ENCODE measurements around the gene COX4I1.

The COX4I1 gene

GRCh38 chr16:85768199-85768598, 31.3 kb upstream of the COX4I1 start:
- DNase-seq, result no peak

GRCh38 chr16:85770741-85771140, 28.8 kb upstream of the COX4I1 start:
- no peak for DNase-seq

- DNase-seq, result no peak
These were observed 26.5 kb upstream of the COX4I1 start for GRCh38 chr16:85773044-85773443.

- DNase-seq, result no peak
These were observed 25.4 kb upstream of the COX4I1 start for GRCh38 chr16:85774136-85774535.

GRCh38 chr16:85774811-85775210, 24.7 kb upstream of the COX4I1 start:
- no peak for DNase-seq

GRCh38 chr16:85777583-85778310, 21.7 kb upstream of the COX4I1 start:
- DNase-seq, result no peak

GRCh38 chr16:85778873-85779272, 20.6 kb upstream of the COX4I1 start:
- no peak for DNase-seq

GRCh38 chr16:85780281-85780680, 19.2 kb upstream of the COX4I1 start:
- DNase-seq, result no peak

GRCh38 chr16:85781156-85781555, 18.3 kb upstream of the COX4I1 start:
- no peak for DNase-seq

- DNase-seq, result peak; percentile 3 to 32
These were observed 17.7 kb upstream of the COX4I1 start for GRCh38 chr16:85781695-85782370.

GRCh38 chr16:85782451-85782850, 17.0 kb upstream of the COX4I1 start:
- no peak for DNase-seq

GRCh38 chr16:85783441-85783840, 16.1 kb upstream of the COX4I1 start:
- no peak for DNase-seq

- no peak for DNase-seq
These were observed 14.7 kb upstream of the COX4I1 start for GRCh38 chr16:85784813-85785212.

GRCh38 chr16:85785927-85786326, 13.6 kb upstream of the COX4I1 start:
- DNase-seq, result no peak

- no peak for DNase-seq
These were observed 10.7 kb upstream of the COX4I1 start for GRCh38 chr16:85788819-85789218.

- no peak for DNase-seq
These were observed 9.7 kb upstream of the COX4I1 start for GRCh38 chr16:85789773-85790172.

GRCh38 chr16:85793662-85794298, 5.7 kb upstream of the COX4I1 start:
- no peak for DNase-seq

GRCh38 chr16:85794696-85795095, 4.8 kb upstream of the COX4I1 start:
- DNase-seq, result no peak

GRCh38 chr16:85796152-85796551, 3.3 kb upstream of the COX4I1 start:
- no peak for DNase-seq

GRCh38 chr16:85796599-85796998, 2.9 kb upstream of the COX4I1 start:
- no peak for DNase-seq

GRCh38 chr16:85798283-85798776, 1.2 kb upstream of the COX4I1 start:
- no peak for DNase-seq

GRCh38 chr16:85798901-85799496, 496 bp upstream of the COX4I1 start:
- DNase-seq, result no peak

GRCh38 chr16:85800321-85800669, 800 bp downstream of the COX4I1 start:
- DNase-seq, result no peak

GRCh38 chr16:85803570-85803969, 4.1 kb downstream of the COX4I1 start:
- DNase-seq, result no peak
